HG03520 (cell line): Measurements from ENCODE around the gene AFF3.

Experiments used
- ATAC-seq: cut with Tn5 transposase; IDR thresholded peaks from one replicate; pipeline ENCODE4 v1.9.1; 2021; ENCODE audit warnings: mild to moderate bottlenecking, moderate library complexity; ENCODE audit not compliant: unreplicated experiment

AFF3 gene

GRCh38 chr2:99899058-99899855 lies 243.1 kb downstream of the AFF3 start:
- ATAC-seq: no peak

DNA sequence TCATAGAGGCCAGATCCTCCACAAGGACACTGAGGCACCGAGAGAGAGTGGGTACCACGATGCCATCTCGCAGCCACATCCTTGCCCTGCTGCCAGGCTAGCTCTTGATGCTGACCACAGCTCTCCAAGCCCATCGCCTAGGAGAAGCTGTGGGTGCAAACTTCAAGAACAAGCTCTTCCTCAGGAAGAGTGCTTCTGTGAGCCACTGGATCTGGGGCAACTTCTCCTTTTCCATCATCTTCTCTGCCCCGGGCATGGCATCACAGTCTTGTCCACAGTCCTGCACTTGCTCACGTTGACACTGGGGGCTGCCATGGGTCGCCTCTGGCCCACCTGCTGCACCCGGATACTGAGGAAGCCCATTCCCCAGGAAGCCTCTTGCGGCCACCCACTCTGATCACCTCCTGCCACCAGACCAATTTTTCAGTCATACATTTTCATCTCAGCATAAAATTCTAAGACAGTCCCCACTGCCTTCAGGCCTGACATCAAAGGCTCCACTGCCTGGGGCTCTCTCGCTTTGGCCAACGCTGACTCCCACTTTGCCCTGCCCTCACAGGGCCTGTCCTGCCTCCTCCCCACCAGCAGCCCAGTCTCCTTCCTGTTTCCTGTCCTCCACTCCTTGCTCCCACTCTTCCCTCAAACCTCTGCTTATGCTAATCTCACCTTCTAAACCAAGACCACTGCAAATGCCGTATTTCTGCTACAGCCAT lies 243.9 kb downstream of the AFF3 start:
- ATAC-seq: no peak

DNA sequence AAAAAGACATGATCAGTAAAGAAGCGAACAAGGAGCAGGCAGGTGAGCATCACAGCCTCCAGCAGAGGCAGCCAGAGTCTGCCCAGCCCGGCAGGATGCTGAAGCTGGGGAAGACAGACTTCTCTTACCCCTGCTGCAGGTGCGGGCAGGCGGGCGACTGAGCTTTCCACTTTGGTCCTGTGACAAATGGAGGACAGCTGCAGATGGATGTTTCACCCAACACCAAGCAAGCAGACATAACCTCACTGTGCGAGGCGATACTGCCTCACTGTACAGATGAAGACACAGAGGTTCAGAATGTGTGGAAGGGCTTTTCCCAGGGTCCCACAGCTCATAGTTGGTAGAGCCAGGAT lies 251.0 kb downstream of the AFF3 start:
- no peak for ATAC-seq

DNA sequence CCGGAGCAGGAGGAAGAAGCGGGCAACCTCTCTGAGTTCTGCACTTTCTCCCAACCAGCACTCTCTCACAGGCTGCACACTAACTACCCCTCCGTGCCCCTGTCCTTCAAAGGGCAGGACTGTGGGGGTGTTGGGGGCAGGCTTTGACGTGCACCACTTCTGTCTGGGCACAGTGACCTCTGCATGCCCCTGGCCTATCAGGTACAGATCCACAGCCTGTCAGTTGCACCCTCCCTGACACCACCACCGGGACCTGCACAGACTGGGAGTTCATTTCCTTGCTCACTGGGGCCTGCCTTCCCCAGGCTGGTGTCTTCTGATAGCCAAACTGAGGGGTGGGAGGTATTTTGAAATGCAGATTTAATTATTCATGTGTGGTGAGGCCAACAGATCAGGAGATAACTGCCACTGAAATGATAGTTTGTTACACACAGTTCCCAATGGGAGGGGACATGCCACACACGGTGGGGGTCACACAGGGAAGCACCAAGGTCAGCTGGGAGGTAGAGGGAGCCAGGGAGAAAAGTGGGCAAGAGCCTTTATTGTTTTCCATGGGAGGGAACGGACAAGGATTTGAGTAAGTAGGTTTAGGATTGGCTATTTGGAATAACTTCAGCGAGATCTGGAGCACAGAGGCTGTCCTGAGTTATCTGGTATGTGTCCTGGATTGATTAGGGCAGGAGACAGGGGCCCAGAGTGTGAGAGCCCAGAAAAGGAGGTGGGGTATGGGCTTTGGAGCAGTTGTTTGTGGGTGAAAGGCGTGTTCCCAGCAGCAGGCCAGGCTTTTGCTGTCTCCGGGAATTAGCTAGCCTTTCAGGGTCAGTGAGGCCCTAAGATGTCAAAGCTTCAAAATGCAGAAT lies 251.6 kb downstream of the AFF3 start:
- ATAC-seq: no peak

DNA sequence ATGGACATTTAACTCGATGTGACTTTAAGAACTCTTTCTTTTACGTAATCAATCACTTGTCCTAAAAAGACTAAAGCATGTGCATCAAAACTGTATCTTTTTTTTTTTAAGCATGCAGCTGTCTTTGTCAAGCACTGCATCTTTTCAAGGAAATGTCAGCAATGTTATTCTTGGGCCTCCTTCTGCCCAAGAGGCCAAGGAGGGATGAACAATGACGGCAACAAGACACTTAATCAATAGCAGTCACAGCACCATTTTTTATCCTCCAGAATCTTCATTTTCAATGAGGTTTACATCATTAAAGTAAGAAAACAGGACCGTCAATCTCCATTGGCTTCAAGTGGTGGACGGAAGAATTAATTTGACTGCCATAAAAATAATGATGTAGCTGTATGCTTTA lies 253.8 kb downstream of the AFF3 start:
- no peak for ATAC-seq

DNA sequence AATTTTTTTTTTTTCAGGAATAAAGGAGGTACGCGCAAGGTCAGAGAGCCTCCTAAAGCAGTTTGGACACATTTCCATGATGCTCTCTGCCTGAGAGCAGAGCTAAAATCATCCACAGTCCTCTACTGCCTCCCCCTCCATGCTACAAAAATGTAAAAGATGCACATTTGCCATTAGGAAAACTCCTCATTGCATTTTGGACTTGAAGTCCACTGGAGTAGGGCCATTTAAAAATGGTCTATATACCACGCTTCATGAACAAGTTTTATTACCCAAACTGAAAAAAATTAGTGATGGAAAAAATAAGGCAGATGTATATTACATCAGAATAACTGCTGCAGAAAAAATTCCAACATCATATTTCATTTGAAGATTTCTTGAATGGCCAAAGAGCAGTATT lies 256.0 kb downstream of the AFF3 start:
- no peak for ATAC-seq

GRCh38 chr2:99883358-99883757 lies 259.0 kb downstream of the AFF3 start:
- no peak for ATAC-seq

GRCh38 chr2:99881901-99882591 lies 260.3 kb downstream of the AFF3 start:
- no peak for ATAC-seq

DNA sequence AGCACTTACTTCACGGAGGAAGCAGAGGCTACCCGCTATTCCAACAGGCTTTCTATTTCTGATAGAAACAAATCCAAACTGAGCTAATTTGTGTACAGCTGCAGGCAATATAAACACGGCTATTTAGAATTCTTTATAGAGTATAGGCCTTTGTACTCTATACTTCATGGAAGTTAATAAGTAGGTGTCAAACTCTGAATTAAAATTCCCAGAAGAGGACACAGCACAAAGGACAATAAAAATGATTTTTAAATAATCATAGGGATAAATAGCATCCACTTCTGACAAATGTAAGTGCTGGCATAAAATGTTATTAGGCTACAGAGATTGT lies 261.5 kb downstream of the AFF3 start:
- ATAC-seq: no peak

- ATAC-seq: no peak
Measured at GRCh38 chr2:99880148-99880963, 262.0 kb downstream of the AFF3 start.

- no peak for ATAC-seq
Measured at GRCh38 chr2:99879481-99879880, 262.9 kb downstream of the AFF3 start.

- ATAC-seq: no peak
Measured at GRCh38 chr2:99878581-99879350, 263.6 kb downstream of the AFF3 start.

DNA sequence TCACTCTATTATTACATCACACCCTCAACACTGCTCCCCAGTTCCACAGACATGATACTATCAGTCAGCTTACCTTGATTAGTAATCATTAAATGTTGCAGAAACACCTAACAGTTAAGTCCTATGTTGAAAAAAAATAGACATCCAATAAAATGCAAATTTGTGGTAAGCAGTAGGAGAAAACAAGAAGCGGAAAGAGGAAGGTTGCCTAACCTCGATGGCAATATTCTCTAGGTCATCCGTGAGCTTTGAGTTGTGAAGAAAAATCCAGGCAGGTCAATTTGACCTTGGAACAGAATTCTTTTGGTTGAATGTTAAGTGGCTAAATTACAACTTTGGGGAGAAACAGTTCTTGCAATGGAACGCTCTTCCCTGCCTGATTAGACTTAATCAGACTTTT lies 264.4 kb downstream of the AFF3 start:
- ATAC-seq: no peak

- ATAC-seq: no peak
Measured at GRCh38 chr2:99876956-99877355, 265.4 kb downstream of the AFF3 start.

DNA sequence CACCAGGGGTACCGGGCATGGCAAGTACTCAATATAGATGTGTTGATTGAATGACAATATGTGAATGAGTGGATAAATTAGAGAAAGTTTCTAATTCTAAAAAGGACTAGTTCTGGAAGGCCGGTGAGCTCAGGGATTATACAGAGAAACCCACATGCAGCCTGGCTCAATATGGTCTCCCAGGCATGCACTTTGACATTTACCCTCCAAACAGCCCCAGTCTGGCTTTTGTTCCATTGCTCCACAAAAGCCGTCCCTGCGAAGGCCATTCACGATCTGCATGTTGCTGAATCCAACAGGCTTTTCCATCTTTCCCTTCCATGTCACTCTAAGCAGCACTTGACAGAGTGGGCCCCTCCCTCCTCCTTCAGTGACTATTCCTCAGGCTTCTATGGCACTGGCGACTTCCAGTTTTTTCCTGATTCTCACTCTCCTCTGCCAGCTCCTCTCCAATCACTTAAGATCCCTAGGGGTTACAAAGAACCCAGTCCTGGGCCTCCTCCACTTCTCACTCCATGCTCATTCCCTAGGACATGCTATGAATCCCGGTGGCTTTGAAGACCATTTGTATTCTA lies 266.7 kb downstream of the AFF3 start:
- ATAC-seq: no peak

- ATAC-seq: no peak
Measured at GRCh38 chr2:99868260-99868659, 274.1 kb downstream of the AFF3 start.

GRCh38 chr2:99867770-99868169 lies 274.6 kb downstream of the AFF3 start:
- no peak for ATAC-seq

DNA sequence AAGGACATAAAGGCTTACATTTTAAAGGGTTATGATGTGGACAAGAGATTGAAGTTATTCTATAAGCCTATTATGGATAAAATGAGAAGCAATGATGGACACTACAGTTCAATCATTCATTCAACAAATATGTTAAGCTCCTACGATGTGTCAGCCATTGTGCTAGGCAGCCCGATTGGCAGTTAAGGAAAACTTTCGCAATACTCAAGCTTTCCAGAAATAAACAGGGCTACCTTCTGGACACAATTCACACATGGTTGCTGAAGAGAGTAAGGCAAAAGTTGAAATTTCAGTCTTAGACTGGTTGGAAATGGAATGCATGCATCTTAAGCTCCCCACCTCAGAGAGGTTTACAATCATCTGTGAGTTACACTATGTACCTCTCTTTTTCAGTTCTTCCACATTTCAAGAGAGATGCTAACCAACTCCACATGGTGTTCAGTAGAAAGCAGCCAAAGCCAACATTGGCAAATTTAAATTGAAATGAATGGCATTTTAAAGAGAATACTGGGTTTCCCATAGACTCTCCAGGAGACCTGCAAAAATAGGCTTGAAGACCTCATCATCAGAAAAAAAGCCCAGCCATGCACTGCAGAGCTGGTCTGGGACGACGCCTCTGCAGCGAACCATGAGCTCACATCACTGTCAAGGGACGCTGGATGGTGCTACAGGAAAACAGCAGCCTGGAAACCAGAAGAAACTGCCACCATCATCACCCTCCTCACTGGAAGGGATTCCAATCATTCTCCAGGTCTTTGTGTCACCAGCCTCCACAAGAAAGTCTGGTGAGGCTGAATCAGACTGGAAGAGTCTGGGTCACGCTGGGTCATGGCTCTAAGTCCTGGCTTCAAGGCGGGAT lies 276.3 kb downstream of the AFF3 start:
- no peak for ATAC-seq
